ENCODE results near the gene COL3A1. TPM values are rescaled to one million over a fixed set of nuclear protein-coding genes. Genes with fewer than 3 reads are reported as not detected.

COL3A1 gene
- not detected for total RNA-seq
- polyA plus RNA-seq (2013, experiment 1 of 2): 72.3 TPM
- 68.8 TPM for polyA plus RNA-seq (2013, experiment 2 of 2)
- long read RNA-seq, experiment 1: 0 reads
- long read RNA-seq, experiment 2: 0 reads
- long read RNA-seq, experiment 3: 0 reads
- long read RNA-seq, experiment 4: 0 reads

- no peaks in the 10 kb centered on the region for H3K27me3 ChIP-seq (ENCODE audit: control insufficient read depth, insufficient read depth, low read length, poor library complexity, severe bottlenecking)
- H3K4me3 Mint-ChIP-seq: no peak within 1 kb of the TSS
- H3K9me3 ChIP-seq (ENCODE audit: control insufficient read depth, low read length): no peaks in the 10 kb centered on the region
- H3K9ac ChIP-seq (ENCODE audit: extremely low read depth, low read length, poor library complexity, severe bottlenecking): no peak within 1 kb of the TSS
- H3K36me3 Mint-ChIP-seq (ENCODE audit: low read depth): no peaks in the 10 kb centered on the region
- H3K27me3 Mint-ChIP-seq (ENCODE audit: insufficient read depth): no peaks in the 10 kb centered on the region
- H3K4me1 ChIP-seq (ENCODE audit: control insufficient read depth, insufficient read depth, low read length): no peaks in the 10 kb centered on the region
- H3K36me3 ChIP-seq (ENCODE audit: control insufficient read depth, insufficient read depth, low read length): no peaks in the 10 kb centered on the region
- TF ChIP-seq, protein P1, sequence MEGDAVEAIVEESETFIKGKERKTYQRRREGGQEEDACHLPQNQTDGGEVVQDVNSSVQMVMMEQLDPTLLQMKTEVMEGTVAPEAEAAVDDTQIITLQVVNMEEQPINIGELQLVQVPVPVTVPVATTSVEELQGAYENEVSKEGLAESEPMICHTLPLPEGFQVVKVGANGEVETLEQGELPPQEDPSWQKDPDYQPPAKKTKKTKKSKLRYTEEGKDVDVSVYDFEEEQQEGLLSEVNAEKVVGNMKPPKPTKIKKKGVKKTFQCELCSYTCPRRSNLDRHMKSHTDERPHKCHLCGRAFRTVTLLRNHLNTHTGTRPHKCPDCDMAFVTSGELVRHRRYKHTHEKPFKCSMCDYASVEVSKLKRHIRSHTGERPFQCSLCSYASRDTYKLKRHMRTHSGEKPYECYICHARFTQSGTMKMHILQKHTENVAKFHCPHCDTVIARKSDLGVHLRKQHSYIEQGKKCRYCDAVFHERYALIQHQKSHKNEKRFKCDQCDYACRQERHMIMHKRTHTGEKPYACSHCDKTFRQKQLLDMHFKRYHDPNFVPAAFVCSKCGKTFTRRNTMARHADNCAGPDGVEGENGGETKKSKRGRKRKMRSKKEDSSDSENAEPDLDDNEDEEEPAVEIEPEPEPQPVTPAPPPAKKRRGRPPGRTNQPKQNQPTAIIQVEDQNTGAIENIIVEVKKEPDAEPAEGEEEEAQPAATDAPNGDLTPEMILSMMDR (conservative IDR thresholded peaks at IDR 0.05): no peak
- H3K27ac Mint-ChIP-seq: no peak within 1 kb of the TSS
- DNase-seq: no peak
- H3K4me1 Mint-ChIP-seq: no peaks in the 10 kb centered on the region
- 92% methylated on average over 3 to 4 of the region's 4 CpGs for WGBS, 2 experiments (ENCODE audit: insufficient coverage in 1 of 2, insufficient read length in 1 of 2)
- no peak within 1 kb of the TSS for H3K4me3 ChIP-seq (ENCODE audit: low read length)
- no peak within 1 kb of the TSS for H3K27ac ChIP-seq (ENCODE audit: low read depth, low read length)
- no peaks in the 10 kb centered on the region for H3K9me3 Mint-ChIP-seq
Measured at GRCh38 chr2:188974164-188974563, at the start of gene COL3A1. COL3A1 (plus strand) TSS chr2:188974373; CDS start chr2:188974490, 117 bp downstream.

DNA sequence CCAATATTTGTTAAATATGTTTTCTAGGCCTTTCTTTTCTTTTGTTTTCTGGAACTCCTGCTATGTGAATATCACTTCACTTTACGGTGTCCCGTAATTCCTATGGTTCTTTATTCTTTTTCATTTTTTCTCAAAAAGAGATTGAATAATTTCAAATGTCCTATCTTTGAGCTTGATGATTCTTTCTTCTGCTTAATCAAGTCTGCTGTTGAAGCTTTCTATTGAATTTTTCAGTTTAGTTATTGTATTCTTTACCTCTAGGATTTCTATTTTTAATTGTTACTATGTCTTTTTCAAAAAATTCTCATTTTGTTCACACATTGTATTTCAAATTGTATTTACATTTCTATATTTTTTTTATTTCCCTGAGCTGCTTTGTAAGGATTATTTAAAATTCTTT lies 45.5 kb upstream of the COL3A1 start:
- H3K9me3 Mint-ChIP-seq: peaks cover 1% of the 10 kb centered on the region
- no peaks in the 10 kb centered on the region for H3K4me1 ChIP-seq (ENCODE audit: control insufficient read depth, insufficient read depth, low read length)

DNA sequence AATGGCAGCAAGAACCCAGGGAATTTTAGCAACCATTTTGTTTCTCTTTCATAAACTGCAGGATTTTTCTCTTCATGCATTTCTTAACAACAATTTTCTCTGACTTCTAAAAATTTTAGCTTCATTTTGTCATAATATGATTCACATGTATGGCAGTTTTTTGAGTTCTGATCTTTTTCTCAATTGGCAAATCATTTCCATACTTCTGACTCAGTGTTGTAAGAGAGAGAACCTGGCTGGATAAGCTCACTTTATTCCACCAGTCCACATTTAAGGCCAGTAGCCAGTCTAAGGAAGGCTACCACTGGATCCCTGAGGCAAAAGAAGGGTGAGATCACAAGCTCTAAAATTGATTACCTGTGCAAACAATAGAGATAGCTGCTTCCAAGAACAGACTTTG lies 42.8 kb upstream of the COL3A1 start:
- no peaks in the 10 kb centered on the region for H3K36me3 ChIP-seq (ENCODE audit: control insufficient read depth, insufficient read depth, low read length)
- TF ChIP-seq, protein P1 (conservative IDR thresholded peaks at IDR 0.05): no peak
- H3K27ac ChIP-seq (ENCODE audit: low read depth, low read length): no peak overlapping the region
- no peak for DNase-seq
- no peak overlapping the region for H3K4me3 ChIP-seq (ENCODE audit: low read length)
- H3K9me3 ChIP-seq (ENCODE audit: control insufficient read depth, low read length): no peaks in the 10 kb centered on the region
- no peak overlapping the region for H3K27ac Mint-ChIP-seq
- H3K9ac ChIP-seq (ENCODE audit: extremely low read depth, low read length, poor library complexity, severe bottlenecking): no peak overlapping the region
- no peaks in the 10 kb centered on the region for H3K27me3 Mint-ChIP-seq (ENCODE audit: insufficient read depth)
- H3K27me3 ChIP-seq (ENCODE audit: control insufficient read depth, insufficient read depth, low read length, poor library complexity, severe bottlenecking): no peaks in the 10 kb centered on the region
- H3K36me3 Mint-ChIP-seq (ENCODE audit: low read depth): no peaks in the 10 kb centered on the region
- no peaks in the 10 kb centered on the region for H3K4me1 Mint-ChIP-seq
- H3K9me3 Mint-ChIP-seq: peaks cover 1% of the 10 kb centered on the region
- no peak overlapping the region for H3K4me3 Mint-ChIP-seq
- H3K4me1 ChIP-seq (ENCODE audit: control insufficient read depth, insufficient read depth, low read length): no peaks in the 10 kb centered on the region

More for the DNA sequence above, 45.5 kb upstream of the COL3A1 start:
- Histone ChIP-seq H3K9ac (ENCODE audit: extremely low read depth, low read length, poor library complexity, severe bottlenecking) (no peak overlapping the region), H3K27me3 (ENCODE audit: control insufficient read depth, insufficient read depth, low read length, poor library complexity, severe bottlenecking) (no peaks in the 10 kb centered on the region), H3K9me3 (ENCODE audit: control insufficient read depth, low read length) (no peaks in the 10 kb centered on the region), H3K27ac (ENCODE audit: low read depth, low read length) (no peak overlapping the region), H3K36me3 (ENCODE audit: control insufficient read depth, insufficient read depth, low read length) (no peaks in the 10 kb centered on the region), H3K4me3 (ENCODE audit: low read length) (no peak overlapping the region)
- no peak for DNase-seq
- TF ChIP-seq, protein P1 (conservative IDR thresholded peaks at IDR 0.05): no peak
- Mint-ChIP-seq H3K27me3 (ENCODE audit: insufficient read depth) (no peaks in the 10 kb centered on the region), H3K4me3 (no peak overlapping the region), H3K27ac (no peak overlapping the region), H3K4me1 (no peaks in the 10 kb centered on the region), H3K36me3 (ENCODE audit: low read depth) (no peaks in the 10 kb centered on the region)
- WGBS, 2 experiments (ENCODE audit: insufficient coverage in 1 of 2, insufficient read length in 1 of 2): 100% methylated on average over 2 of the region's 2 CpGs; no CpG with 5 or more reads in 1 of the 2 experiments

Data from endodermal cell (in vitro differentiated cells).